ENCODE results near the gene ACTBL2. TPM values are rescaled to one million over a fixed set of nuclear protein-coding genes. Genes with fewer than 3 reads are reported as not detected.

Gene ACTBL2
- total and polyA plus RNA-seq, 10 donors, result not detected

DNA sequence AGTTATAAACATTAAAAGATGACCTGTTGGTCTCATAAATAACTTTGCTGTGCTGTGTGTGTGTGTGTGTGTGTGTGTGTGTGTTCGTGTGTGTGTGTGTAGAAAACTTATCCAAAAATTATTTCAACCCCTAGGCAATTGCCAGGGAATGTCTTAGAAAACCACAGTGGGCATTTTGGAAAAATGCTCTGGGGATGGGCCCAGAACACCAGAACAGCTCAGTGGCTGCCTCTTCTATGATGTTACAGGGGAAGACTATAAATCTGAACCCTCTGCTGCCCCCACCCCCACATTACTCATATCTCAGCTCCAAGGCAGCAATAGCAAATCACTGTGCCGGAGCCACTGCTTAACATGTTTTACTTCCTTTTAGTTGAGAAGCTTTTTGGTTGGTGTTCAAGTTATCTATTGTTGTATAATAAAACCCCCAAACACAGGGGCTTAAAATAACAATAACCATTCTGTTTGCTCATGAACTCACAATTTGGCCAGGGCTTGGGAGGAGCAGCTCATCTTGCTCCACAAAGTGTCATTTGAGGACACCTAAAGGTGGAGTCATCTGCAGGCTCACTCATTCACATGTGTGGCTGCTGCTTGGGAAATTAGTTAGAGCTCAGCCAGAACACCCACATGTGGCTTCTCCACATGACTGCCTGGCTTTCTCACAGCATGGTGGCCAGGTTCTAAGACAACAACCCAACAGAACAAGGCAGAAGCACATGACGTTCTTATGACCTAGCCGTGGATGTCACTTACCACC, 40.4 kb downstream of the ACTBL2 start:
- H3K4me1 ChIP-seq, result peaks cover 0 to 8% (median 0%) of the 10 kb centered on the region in 6 donors
- WGBS, 5 donors, result 68 to 76% (median 73%) methylated on average over 4 of the region's 4 CpGs
- no peak overlapping the region for H3K27ac ChIP-seq
- DNase-seq, result no peak
- peaks cover 0 to 11% (median 0%) of the 10 kb centered on the region in 7 donors for H3K27me3 ChIP-seq (replicated peaks in 1 of 7)
- no peaks in the 10 kb centered on the region for H3K9me3 ChIP-seq
- no peaks in the 10 kb centered on the region for H3K36me3 ChIP-seq
- TF ChIP-seq POLR2A (IDR thresholded peaks at IDR 0.05) (no peak), POLR2AphosphoS5 (IDR thresholded peaks at IDR 0.05) (no peak)
- TF ChIP-seq, protein P1, sequence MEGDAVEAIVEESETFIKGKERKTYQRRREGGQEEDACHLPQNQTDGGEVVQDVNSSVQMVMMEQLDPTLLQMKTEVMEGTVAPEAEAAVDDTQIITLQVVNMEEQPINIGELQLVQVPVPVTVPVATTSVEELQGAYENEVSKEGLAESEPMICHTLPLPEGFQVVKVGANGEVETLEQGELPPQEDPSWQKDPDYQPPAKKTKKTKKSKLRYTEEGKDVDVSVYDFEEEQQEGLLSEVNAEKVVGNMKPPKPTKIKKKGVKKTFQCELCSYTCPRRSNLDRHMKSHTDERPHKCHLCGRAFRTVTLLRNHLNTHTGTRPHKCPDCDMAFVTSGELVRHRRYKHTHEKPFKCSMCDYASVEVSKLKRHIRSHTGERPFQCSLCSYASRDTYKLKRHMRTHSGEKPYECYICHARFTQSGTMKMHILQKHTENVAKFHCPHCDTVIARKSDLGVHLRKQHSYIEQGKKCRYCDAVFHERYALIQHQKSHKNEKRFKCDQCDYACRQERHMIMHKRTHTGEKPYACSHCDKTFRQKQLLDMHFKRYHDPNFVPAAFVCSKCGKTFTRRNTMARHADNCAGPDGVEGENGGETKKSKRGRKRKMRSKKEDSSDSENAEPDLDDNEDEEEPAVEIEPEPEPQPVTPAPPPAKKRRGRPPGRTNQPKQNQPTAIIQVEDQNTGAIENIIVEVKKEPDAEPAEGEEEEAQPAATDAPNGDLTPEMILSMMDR (IDR thresholded peaks at IDR 0.05 in 8 of 11, conservative IDR thresholded peaks at IDR 0.05 in 3 of 11), result no peak
- H3K4me3 ChIP-seq, result no peak overlapping the region
- intact Hi-C loops (cut with DNase I; ENCODE audit: low total_unique reads), result no loop called here

- Histone ChIP-seq H3K27ac (peak overlapping the region in 1 of 8 donors; percentile 24), H3K27me3 (replicated peaks in 1 of 7) (peaks cover 0 to 11% (median 0%) of the 10 kb centered on the region in 7 donors), H3K4me1 (peaks cover 0 to 8% (median 0%) of the 10 kb centered on the region in 6 donors), H3K9me3 (no peaks in the 10 kb centered on the region), H3K4me3 (no peak overlapping the region), H3K36me3 (no peaks in the 10 kb centered on the region)
- intact Hi-C loops (cut with DNase I; ENCODE audit: low total_unique reads), result no loop called here
- DNase-seq, result no peak
- WGBS, 5 donors, result 35 to 57% (median 38%) methylated on average over 2 of the region's 2 CpGs
- no peak for TF ChIP-seq POLR2A (IDR thresholded peaks at IDR 0.05)
- TF ChIP-seq, protein P1 (IDR thresholded peaks at IDR 0.05 in 8 of 11, conservative IDR thresholded peaks at IDR 0.05 in 3 of 11), result no peak
- TF ChIP-seq POLR2AphosphoS5 (IDR thresholded peaks at IDR 0.05), result no peak
Measured at GRCh38 chr5:57441557-57441956, 41.1 kb downstream of the ACTBL2 start.

DNA sequence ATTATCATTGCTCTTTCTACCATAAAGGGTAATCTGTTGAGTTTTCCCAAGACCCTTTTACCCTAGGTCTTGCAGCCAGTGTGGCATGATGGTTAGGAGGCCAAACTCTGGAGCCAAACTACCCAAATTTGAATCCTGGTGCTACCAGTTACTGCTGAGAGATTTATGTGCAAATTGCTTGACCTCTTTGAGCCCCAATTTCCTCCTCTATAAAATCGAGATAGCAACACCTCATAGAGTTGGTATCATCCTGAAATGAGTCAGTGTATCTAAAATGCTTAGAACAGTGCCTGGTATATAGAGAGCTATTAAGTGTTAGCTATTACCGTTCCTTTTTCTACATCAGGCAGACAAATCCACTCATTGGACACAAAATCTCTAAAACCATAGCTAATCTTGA, 43.0 kb downstream of the ACTBL2 start:
- intact Hi-C loops (cut with DNase I; ENCODE audit: low total_unique reads), result no loop called here
- Histone ChIP-seq H3K36me3 (no peaks in the 10 kb centered on the region), H3K9me3 (no peaks in the 10 kb centered on the region), H3K27ac (no peak overlapping the region), H3K4me3 (no peak overlapping the region), H3K4me1 (peaks cover 0 to 8% (median 0%) of the 10 kb centered on the region in 6 donors), H3K27me3 (replicated peaks in 1 of 7) (peaks cover 0 to 11% (median 0%) of the 10 kb centered on the region in 7 donors)
- WGBS, 5 donors, result 53 to 84% (median 72%) methylated on average over 2 of the region's 2 CpGs
- TF ChIP-seq POLR2AphosphoS5 (IDR thresholded peaks at IDR 0.05) (no peak), POLR2A (IDR thresholded peaks at IDR 0.05) (no peak)
- TF ChIP-seq, protein P1 (IDR thresholded peaks at IDR 0.05 in 8 of 11, conservative IDR thresholded peaks at IDR 0.05 in 3 of 11), result no peak
- DNase-seq, result no peak

DNA sequence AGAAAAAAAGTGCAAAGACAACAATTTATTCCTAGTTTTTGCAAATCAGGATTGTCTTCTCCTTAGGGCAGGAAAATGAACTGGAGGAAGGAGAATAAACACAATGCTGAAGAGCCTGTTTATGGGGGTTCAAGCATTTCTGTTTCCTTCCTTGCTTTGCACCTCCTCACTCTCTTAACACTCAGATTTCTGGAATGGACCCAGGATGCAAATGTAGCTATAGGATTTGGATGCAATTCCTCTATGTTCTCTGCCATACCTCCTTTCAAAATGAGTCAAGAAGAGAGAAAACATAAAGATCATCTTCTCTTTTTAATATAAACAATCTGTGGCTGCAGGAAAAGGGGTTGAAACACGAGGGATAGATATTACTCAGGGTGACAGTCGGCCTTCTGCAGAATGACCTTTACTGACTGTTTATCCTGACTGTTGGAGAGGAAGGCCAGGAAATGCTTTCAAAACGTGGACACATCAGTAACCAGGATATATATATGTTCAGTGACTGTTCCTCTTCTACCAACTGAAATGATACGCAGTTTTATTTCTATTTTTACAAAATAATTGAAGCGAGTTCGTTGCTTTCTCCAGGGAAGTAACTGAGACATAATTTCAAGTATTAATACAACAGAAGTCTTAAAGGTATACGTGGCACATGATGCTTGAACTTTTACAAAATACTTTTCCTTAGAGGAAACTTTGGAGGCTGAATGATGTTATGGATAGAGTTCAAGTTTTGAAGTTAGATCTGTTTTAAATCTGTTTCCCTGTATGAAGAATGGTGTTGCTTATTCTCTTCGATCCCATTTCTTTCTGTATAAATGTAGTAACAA, 44.4 kb downstream of the ACTBL2 start:
- peaks cover 0 to 8% (median 0%) of the 10 kb centered on the region in 6 donors for H3K4me1 ChIP-seq
- peaks cover 0 to 4% (median 0%) of the 10 kb centered on the region in 7 donors for H3K27me3 ChIP-seq (replicated peaks in 1 of 7)
- no peak overlapping the region for H3K27ac ChIP-seq
- TF ChIP-seq POLR2A (IDR thresholded peaks at IDR 0.05) (no peak), POLR2AphosphoS5 (IDR thresholded peaks at IDR 0.05) (no peak)
- TF ChIP-seq, protein P1 (IDR thresholded peaks at IDR 0.05 in 8 of 11, conservative IDR thresholded peaks at IDR 0.05 in 3 of 11), result no peak
- H3K36me3 ChIP-seq, result no peaks in the 10 kb centered on the region
- no peak for DNase-seq
- no peaks in the 10 kb centered on the region for H3K9me3 ChIP-seq
- intact Hi-C loops (cut with DNase I; ENCODE audit: low total_unique reads), result no loop called here
- 42 to 60% (median 52%) methylated on average over 8 of the region's 8 CpGs for WGBS, 5 donors
- no peak overlapping the region for H3K4me3 ChIP-seq
